Panc1 (cell line): Measurements from ENCODE around the gene FEN1. TPM values are rescaled to one million over a fixed set of nuclear protein-coding genes. Genes with fewer than 3 reads are reported as not detected.

Experiments used
- ATAC-seq: fragments of 200-7000 bp; cut with Tn5 transposase; 2 replicates; pipeline ENCODE4 v1.9.1; 2020; ENCODE audit warnings: mild to moderate bottlenecking, moderate library complexity
- BruUV-seq: library from RNA; stranded (reverse); fragments of 400-500 nt; replicated peaks from 2 replicates; lab custom pipeline; 2021; lab: Mats Ljungman, UMichigan
- CTCF ChIA-PET: fragments of 300-600 bp; sonication (Branson Sonifier 250); formaldehyde crosslinking; loops from one replicate; lab custom pipeline; 2022; ENCODE audit warnings: antibody characterized with exemption; lab: Charles Lee
- POLR2A ChIA-PET: fragments of 300-600 bp; sonication (Branson Sonifier 250); formaldehyde crosslinking; loops from one replicate; lab custom pipeline; 2022; ENCODE audit warnings: antibody characterized with exemption; lab: Charles Lee
- DNase-seq: peaks from one replicate; pipeline ENCODE4 v3.0.0-alpha.2; 2010; ENCODE audit warnings: low read depth, low spot score
- H3K27ac ChIP-seq: 2 replicates; pipeline ENCODE4 v1.5.1; 2011; ENCODE audit warnings: mild to moderate bottlenecking, low read length, inconsistent platforms
- H3K27me3 ChIP-seq: fragments of 200-500 bp; sonication (Bioruptor generic); 2 replicates; pipeline ENCODE4 v1.6.0; 2014; ENCODE audit warnings: low read length, inconsistent platforms; ENCODE audit not compliant: control insufficient read depth, insufficient read depth
- H3K36me3 ChIP-seq: fragments of 200-500 bp; sonication (Bioruptor generic); 2 replicates; pipeline ENCODE4 v1.5.1; 2014; ENCODE audit warnings: inconsistent platforms, mild to moderate bottlenecking, low read length, moderate library complexity; ENCODE audit not compliant: control insufficient read depth, insufficient read depth
- H3K4me1 ChIP-seq: 2 replicates; pipeline ENCODE4 v1.5.1; 2011; ENCODE audit warnings: inconsistent platforms, mild to moderate bottlenecking, low read length, moderate library complexity; ENCODE audit not compliant: control insufficient read depth, insufficient read depth
- H3K4me3 ChIP-seq, 2 experiments: 2 replicates each; pipeline ENCODE4 v1.5.1; 2011 to 2012; ENCODE audit warnings: low read depth in 2 of 2, low read length in 2 of 2, mild to moderate bottlenecking in 2 of 2, inconsistent platforms in 1 of 2, moderate library complexity in 1 of 2
- H3K9me3 ChIP-seq: fragments of 200-500 bp; sonication (Bioruptor generic); 2 replicates; pipeline ENCODE4 v1.5.1; 2014; ENCODE audit warnings: low read depth, mild to moderate bottlenecking, inconsistent platforms, low read length, moderate library complexity; ENCODE audit not compliant: control insufficient read depth, insufficient read depth
- POLR2AphosphoS5 ChIP-seq: IDR thresholded peaks from 2 replicates; pipeline ENCODE4 v1.6.1; 2012; ENCODE audit warnings: mild to moderate bottlenecking, low read depth, low read length, moderate library complexity
- SIN3A ChIP-seq: IDR thresholded peaks from 2 replicates; pipeline ENCODE4 v1.6.1; 2012; ENCODE audit warnings: low read depth, mild to moderate bottlenecking, low read length, moderate library complexity, borderline replicate concordance; ENCODE audit not compliant: insufficient read depth
- TCF7L2 ChIP-seq: IDR thresholded peaks from 2 replicates; pipeline ENCODE4 v1.6.1; 2011; ENCODE audit warnings: mild to moderate bottlenecking, low read depth, low read length, inconsistent platforms
- in situ Hi-C: cut with HindIII; loops from 2 replicates; pipeline ENCODE4 v1.10.0; 2016; ENCODE audit warnings: low sequenced_read_pairs, low pct_unique_long_range_greater_than_20kb
- intact Hi-C: fragments of 100-400 bp; cut with micrococcal nuclease; formaldehyde crosslinking; loops from one replicate; pipeline ENCODE4 v1.10.0; 2022; ENCODE audit not compliant: unreplicated experiment
- total RNA-seq: library from RNA; stranded (reverse); gene quantifications from one replicate; pipeline ENCODE4 v1.2.1, GENCODE V29; 2021; ENCODE audit not compliant: unreplicated experiment
- TF ChIP-seq, protein P1 (sequence below): fragments of 450-650 bp; IDR thresholded peaks from 2 replicates; pipeline ENCODE4 v1.5.1; 2017; ENCODE audit warnings: mild to moderate bottlenecking
- TF ChIP-seq, protein P2 (sequence below), 2 experiments: IDR thresholded peaks; 2 replicates each; pipeline ENCODE4 v1.6.1; 2011 to 2012; ENCODE audit warnings: low read depth in 2 of 2, control low read depth in 1 of 2, low read length in 1 of 2, mild to moderate bottlenecking in 1 of 2, moderate library complexity in 1 of 2; ENCODE audit not compliant: insufficient read depth in 1 of 2

Gene FEN1
- total RNA-seq, 1 experiment from 2014 or later = 67.6 TPM

DNA sequence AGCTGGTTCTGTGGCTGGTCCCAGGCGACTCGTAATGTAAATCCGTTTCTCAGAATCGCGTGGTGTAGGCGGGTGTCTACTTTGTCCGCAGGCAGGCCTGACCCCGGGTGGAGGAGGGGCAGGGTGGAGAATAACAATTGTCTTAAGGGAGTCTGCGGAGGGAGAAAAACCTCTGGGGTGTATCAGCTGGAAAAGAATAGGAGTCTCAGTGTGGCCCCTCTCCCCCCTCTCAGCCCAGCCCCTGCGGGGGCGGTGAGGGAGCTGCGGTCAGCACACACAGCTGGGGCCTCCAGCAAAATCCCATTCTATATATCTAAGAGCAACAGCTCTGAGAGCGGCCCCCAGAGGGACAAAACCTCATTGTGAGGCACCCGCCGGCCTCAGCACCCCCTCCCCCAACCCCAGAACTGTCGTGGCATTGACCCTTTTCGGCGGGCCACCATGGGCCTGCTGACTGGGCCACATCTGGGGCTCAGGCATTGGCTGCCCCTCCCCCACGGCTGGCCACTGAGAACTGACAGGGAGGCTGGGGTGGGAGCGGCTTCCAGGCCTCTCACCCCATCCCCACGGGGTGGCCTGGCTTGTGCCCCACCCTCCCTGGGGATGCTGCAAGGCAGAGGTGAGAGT, 43.0 kb upstream of the FEN1 start:
- Histone ChIP-seq H3K4me1 (no peaks in the 10 kb centered on the region; the same call in 1 of the 2 replicates), H3K36me3 (no peaks in the 10 kb centered on the region), H3K9me3 (no peaks in the 10 kb centered on the region), H3K27me3 (no peaks in the 10 kb centered on the region), H3K4me3 (no peak overlapping the region), H3K27ac (no peak overlapping the region)
- ATAC-seq = no peak
- in situ Hi-C loops (no loop called here), intact Hi-C loops (loop anchor here (5.0 kb wide), 1 partner anchor 38 kb away; no protein-coding TSS in a partner anchor)
- no TSS peak for BruUV-seq
- ChIA-PET CTCF (interaction anchor here (0.6 kb wide), 1 partner anchor 112 kb away, joined by 4 read pairs; no protein-coding TSS in a partner anchor), POLR2A (no interaction called here)
- no peak for DNase-seq
- TF ChIP-seq, protein P1, sequence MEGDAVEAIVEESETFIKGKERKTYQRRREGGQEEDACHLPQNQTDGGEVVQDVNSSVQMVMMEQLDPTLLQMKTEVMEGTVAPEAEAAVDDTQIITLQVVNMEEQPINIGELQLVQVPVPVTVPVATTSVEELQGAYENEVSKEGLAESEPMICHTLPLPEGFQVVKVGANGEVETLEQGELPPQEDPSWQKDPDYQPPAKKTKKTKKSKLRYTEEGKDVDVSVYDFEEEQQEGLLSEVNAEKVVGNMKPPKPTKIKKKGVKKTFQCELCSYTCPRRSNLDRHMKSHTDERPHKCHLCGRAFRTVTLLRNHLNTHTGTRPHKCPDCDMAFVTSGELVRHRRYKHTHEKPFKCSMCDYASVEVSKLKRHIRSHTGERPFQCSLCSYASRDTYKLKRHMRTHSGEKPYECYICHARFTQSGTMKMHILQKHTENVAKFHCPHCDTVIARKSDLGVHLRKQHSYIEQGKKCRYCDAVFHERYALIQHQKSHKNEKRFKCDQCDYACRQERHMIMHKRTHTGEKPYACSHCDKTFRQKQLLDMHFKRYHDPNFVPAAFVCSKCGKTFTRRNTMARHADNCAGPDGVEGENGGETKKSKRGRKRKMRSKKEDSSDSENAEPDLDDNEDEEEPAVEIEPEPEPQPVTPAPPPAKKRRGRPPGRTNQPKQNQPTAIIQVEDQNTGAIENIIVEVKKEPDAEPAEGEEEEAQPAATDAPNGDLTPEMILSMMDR = no peak
- no peak for TF ChIP-seq POLR2AphosphoS5
- TF ChIP-seq SIN3A = no peak
- TF ChIP-seq, protein P2, sequence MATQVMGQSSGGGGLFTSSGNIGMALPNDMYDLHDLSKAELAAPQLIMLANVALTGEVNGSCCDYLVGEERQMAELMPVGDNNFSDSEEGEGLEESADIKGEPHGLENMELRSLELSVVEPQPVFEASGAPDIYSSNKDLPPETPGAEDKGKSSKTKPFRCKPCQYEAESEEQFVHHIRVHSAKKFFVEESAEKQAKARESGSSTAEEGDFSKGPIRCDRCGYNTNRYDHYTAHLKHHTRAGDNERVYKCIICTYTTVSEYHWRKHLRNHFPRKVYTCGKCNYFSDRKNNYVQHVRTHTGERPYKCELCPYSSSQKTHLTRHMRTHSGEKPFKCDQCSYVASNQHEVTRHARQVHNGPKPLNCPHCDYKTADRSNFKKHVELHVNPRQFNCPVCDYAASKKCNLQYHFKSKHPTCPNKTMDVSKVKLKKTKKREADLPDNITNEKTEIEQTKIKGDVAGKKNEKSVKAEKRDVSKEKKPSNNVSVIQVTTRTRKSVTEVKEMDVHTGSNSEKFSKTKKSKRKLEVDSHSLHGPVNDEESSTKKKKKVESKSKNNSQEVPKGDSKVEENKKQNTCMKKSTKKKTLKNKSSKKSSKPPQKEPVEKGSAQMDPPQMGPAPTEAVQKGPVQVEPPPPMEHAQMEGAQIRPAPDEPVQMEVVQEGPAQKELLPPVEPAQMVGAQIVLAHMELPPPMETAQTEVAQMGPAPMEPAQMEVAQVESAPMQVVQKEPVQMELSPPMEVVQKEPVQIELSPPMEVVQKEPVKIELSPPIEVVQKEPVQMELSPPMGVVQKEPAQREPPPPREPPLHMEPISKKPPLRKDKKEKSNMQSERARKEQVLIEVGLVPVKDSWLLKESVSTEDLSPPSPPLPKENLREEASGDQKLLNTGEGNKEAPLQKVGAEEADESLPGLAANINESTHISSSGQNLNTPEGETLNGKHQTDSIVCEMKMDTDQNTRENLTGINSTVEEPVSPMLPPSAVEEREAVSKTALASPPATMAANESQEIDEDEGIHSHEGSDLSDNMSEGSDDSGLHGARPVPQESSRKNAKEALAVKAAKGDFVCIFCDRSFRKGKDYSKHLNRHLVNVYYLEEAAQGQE (IDR thresholded peaks at IDR 0.05; ENCODE audit: insufficient read depth in 1 of 2, low read depth in 2 of 2, low read length in 1 of 2) = no peak
- TF ChIP-seq TCF7L2 = no peak

DNA sequence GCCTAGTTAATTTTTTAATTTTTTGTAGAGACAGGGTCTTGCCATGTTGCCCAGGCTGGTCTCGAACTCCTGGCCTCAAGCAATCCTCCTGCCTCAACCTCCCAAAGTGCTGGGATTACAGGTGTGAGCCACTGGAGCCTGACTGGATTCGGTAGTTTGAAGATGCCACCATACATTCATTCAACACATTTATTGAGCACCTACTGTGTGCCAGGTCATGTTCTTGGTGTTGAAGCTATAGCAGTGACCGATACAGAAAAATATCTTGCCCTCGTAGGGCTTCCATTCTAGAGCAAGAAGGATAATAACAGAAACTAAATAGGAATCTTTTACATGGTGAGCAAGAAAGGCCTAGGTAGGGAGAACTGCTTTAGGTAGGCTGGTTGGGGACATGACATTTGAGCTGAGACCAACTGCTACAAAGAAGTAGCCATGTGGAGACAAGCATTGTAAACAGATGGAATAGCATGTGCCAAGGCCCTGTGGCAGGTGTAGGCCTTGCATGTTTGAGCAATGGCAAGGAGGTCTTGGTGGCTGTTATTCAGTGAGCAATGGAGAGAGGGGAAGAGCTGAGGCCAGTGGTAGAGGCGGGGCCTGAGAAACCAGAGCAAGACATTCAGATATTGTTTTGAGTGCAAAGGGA, 42.0 kb upstream of the FEN1 start:
- intact Hi-C loops = loop anchor here (5.0 kb wide), 1 partner anchor 37 kb away; no protein-coding TSS in a partner anchor
- DNase-seq = no peak
- ChIA-PET POLR2A (no interaction called here), CTCF (no interaction called here)
- Histone ChIP-seq H3K27ac (no peak overlapping the region), H3K4me3 (no peak overlapping the region), H3K36me3 (no peaks in the 10 kb centered on the region), H3K9me3 (no peaks in the 10 kb centered on the region), H3K27me3 (no peaks in the 10 kb centered on the region), H3K4me1 (no peaks in the 10 kb centered on the region; the same call in 1 of the 2 replicates)
- no TSS peak for BruUV-seq
- no peak for TF ChIP-seq SIN3A
- no peak for TF ChIP-seq POLR2AphosphoS5
- TF ChIP-seq TCF7L2 = no peak
- TF ChIP-seq, protein P2 (IDR thresholded peaks at IDR 0.05; ENCODE audit: insufficient read depth in 1 of 2, low read depth in 2 of 2, low read length in 1 of 2) = no peak
- TF ChIP-seq, protein P1 = no peak
- ATAC-seq = no peak
- in situ Hi-C loops = no loop called here
